ENCODE measurements around the gene TMEM181. TPM values are rescaled to one million over a fixed set of nuclear protein-coding genes. Genes with fewer than 3 reads are reported as not detected.

The TMEM181 gene
- total and polyA plus RNA-seq, 2 of the 13 experiments (the other 11 are each of a cell fraction or from before 2014, with no cell fraction given): 59.1 to 108 TPM

GRCh38 chr6:158536084-158536890 is 23.6 kb upstream of the TMEM181 start (continued):
- peak; percentile 99 for TF ChIP-seq ZNF124 (CRISPR knock-in tag; IDR thresholded peaks at IDR 0.05)
- no peak for TF ChIP-seq SMARCE1 (IDR thresholded peaks at IDR 0.05; ENCODE audit: borderline replicate concordance)
- no peak for TF ChIP-seq POLR2G (IDR thresholded peaks at IDR 0.05; ENCODE audit: low read depth, low read length)
- TF ChIP-seq GTF2F1 (IDR thresholded peaks at IDR 0.05; ENCODE audit: low read length): no peak
- peak; percentile 91 for TF ChIP-seq ATF2 (CRISPR knock-in tag; IDR thresholded peaks at IDR 0.05)
- TF ChIP-seq PITX1 (CRISPR knock-in tag; IDR thresholded peaks at IDR 0.05): peak; percentile 31; the same call in 1 of the 2 replicates
- peak; percentile 86 for TF ChIP-seq ZNF138 (CRISPR knock-in tag; IDR thresholded peaks at IDR 0.05; ENCODE audit: low read depth)
- TF ChIP-seq ZNF251 (CRISPR knock-in tag; IDR thresholded peaks at IDR 0.05): no peak
- no peak for TF ChIP-seq ZNF260 (CRISPR knock-in tag; IDR thresholded peaks at IDR 0.05; ENCODE audit: borderline replicate concordance, low read depth)
- TF ChIP-seq ZNF749 (CRISPR knock-in tag; IDR thresholded peaks at IDR 0.05; ENCODE audit: borderline replicate concordance): peak; percentile 96
- no peak for TF ChIP-seq ZNF382 (CRISPR knock-in tag; IDR thresholded peaks at IDR 0.05; ENCODE audit: borderline replicate concordance)
- peak; percentile 97 for TF ChIP-seq XBP1 (CRISPR knock-in tag; IDR thresholded peaks at IDR 0.05)
- no peak for TF ChIP-seq SIN3B (IDR thresholded peaks at IDR 0.05; ENCODE audit: low read length)
- TF ChIP-seq ZNF574 (CRISPR knock-in tag; IDR thresholded peaks at IDR 0.05): peak; percentile 90
- peak; percentile 97 for TF ChIP-seq REPIN1 (CRISPR knock-in tag; IDR thresholded peaks at IDR 0.05; ENCODE audit: borderline replicate concordance, low read depth)
- peak; percentile 65; the same call in 1 of the 2 replicates for TF ChIP-seq ZNF616 (CRISPR knock-in tag; IDR thresholded peaks at IDR 0.05; ENCODE audit: low read depth)
- peak; percentile 88 for TF ChIP-seq MAF1 (CRISPR knock-in tag; IDR thresholded peaks at IDR 0.05; ENCODE audit: borderline replicate concordance)
- TF ChIP-seq ZNF10 (CRISPR knock-in tag; IDR thresholded peaks at IDR 0.05; ENCODE audit: borderline replicate concordance, low read depth): no peak
- peak; percentile 88; the same call in 1 of the 2 replicates for TF ChIP-seq ZNF329 (CRISPR knock-in tag; IDR thresholded peaks at IDR 0.05; ENCODE audit: low read depth)
- TF ChIP-seq DBP (CRISPR knock-in tag; IDR thresholded peaks at IDR 0.05; ENCODE audit: not compliant biosample characterization): peak; percentile 95
- TF ChIP-seq DPF2 (CRISPR knock-in tag; IDR thresholded peaks at IDR 0.05; ENCODE audit: borderline replicate concordance, low read depth): no peak; the same call in 1 of the 2 replicates
- TF ChIP-seq NCOA5 (CRISPR knock-in tag; IDR thresholded peaks at IDR 0.05): no peak

All from HepG2 (cell line).